ENCODE measurements around the gene RTP5.

The RTP5 gene

GRCh38 chr2:241860184-241861078, 9.1 kb upstream of the RTP5 start:
- DNase-seq (ENCODE audit: insufficient read length): no peak
- no peak for TF ChIP-seq POLR2AphosphoS5 (IDR thresholded peaks at IDR 0.05; ENCODE audit: low read depth, low read length)
- TF ChIP-seq TAF1 (IDR thresholded peaks at IDR 0.05; ENCODE audit: borderline replicate concordance, low read depth, low read length): no peak
- peak; percentile 95 for FAIRE-seq

DNA sequence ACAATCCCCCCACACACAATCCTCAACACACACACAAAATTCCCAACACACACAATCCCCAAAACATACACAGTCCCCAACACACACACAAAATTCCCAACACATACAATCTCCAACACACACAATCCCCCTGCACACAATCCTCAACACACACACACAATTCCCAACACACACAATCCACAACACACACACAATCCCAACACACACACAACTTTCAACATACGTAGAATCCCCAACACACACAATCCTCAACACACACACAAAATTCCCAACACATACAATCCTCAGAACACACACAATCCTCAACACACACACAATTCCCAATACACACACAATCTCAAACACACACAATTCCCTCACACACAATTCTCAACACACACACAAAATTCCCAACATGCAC, 8.3 kb upstream of the RTP5 start:
- DNase-seq (ENCODE audit: insufficient read length) (no peak), FAIRE-seq (peak; percentile 76)
- no peak for TF ChIP-seq TAF1 (IDR thresholded peaks at IDR 0.05; ENCODE audit: borderline replicate concordance, low read depth, low read length)
- no peak for TF ChIP-seq POLR2A (IDR thresholded peaks at IDR 0.05; ENCODE audit: low read depth, low read length)
- no peak for TF ChIP-seq POLR2AphosphoS5 (IDR thresholded peaks at IDR 0.05; ENCODE audit: low read depth, low read length)

DNA sequence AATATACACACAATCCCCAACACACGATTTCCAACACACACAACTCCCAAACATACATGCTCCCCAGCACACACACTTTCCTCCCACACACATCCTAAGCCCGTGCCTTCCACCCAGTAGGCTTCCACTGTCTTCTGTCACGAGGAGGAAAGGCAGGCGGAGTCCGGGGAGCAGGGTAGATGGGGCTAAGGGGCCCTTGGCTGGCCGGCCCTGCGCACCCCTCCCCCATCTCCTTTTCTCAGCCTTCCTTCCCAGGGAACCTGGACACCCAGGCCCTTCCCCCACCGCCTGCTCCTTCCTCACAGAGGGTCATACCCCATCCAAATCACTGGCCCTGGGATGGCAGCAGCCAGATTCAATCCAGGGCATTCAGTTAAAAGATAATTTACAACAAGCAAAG, 7.4 kb upstream of the RTP5 start:
- DNase-seq (ENCODE audit: insufficient read length): no peak
- no peak for FAIRE-seq
- TF ChIP-seq POLR2AphosphoS5 (IDR thresholded peaks at IDR 0.05; ENCODE audit: low read depth, low read length) (no peak), POLR2A (IDR thresholded peaks at IDR 0.05; ENCODE audit: low read depth, low read length) (no peak), TAF1 (IDR thresholded peaks at IDR 0.05; ENCODE audit: borderline replicate concordance, low read depth, low read length) (no peak)

- FAIRE-seq (peak; percentile 78), DNase-seq (ENCODE audit: insufficient read length) (no peak)
- no peak for TF ChIP-seq POLR2AphosphoS5 (IDR thresholded peaks at IDR 0.05; ENCODE audit: low read depth, low read length)
- no peak for TF ChIP-seq POLR2A (IDR thresholded peaks at IDR 0.05; ENCODE audit: low read depth, low read length)
- no peak for TF ChIP-seq TAF1 (IDR thresholded peaks at IDR 0.05; ENCODE audit: borderline replicate concordance, low read depth, low read length)
Measured at GRCh38 chr2:241862775-241863535, 6.6 kb upstream of the RTP5 start.

- peak; percentile 70 for FAIRE-seq
- DNase-seq (ENCODE audit: insufficient read length): no peak
- TF ChIP-seq POLR2AphosphoS5 (IDR thresholded peaks at IDR 0.05; ENCODE audit: low read depth, low read length) (no peak), POLR2A (IDR thresholded peaks at IDR 0.05; ENCODE audit: low read depth, low read length) (no peak), TAF1 (IDR thresholded peaks at IDR 0.05; ENCODE audit: borderline replicate concordance, low read depth, low read length) (no peak)
Measured at GRCh38 chr2:241863536-241863954, 6.0 kb upstream of the RTP5 start.

DNA sequence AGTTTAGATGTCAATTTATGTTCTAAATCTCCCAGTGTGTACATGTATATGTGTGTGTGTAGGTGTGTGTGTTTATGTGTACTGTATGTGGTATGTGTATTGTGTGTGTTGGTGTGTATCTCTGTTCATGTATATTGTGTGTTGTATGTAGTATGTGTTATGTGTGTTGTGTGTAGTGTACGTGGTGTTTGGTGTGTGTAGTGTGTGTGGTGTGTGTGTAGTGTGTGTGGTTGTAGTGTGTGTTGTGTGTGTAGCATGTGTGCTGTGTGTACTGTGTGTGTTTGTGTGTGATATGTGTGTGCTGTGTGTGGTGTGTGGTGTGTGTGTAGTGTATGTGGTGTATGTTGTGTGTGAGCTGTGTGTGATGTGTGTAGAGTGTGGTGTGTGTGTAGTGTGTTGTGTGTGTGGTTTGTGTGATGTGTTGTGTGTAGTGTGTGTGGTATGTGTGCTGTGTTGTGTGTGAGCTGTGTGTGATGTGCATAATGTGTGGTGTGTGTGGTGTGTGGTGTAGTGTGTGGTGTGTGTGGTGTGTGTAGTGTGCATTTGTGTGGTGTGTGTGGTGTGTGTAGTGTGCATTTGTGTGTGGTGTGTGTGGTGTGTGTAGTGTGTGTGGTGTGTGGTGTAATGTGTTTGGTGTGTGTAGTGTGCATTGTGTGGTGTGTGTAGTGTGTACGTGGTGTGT, 5.2 kb upstream of the RTP5 start:
- no peak for TF ChIP-seq TAF1 (IDR thresholded peaks at IDR 0.05; ENCODE audit: borderline replicate concordance, low read depth, low read length)
- no peak for TF ChIP-seq POLR2AphosphoS5 (IDR thresholded peaks at IDR 0.05; ENCODE audit: low read depth, low read length)
- TF ChIP-seq POLR2A (IDR thresholded peaks at IDR 0.05; ENCODE audit: low read depth, low read length): no peak
- DNase-seq (ENCODE audit: insufficient read length) (no peak), FAIRE-seq (no peak)

- DNase-seq (ENCODE audit: insufficient read length): no peak
- FAIRE-seq: no peak
- TF ChIP-seq TAF1 (IDR thresholded peaks at IDR 0.05; ENCODE audit: borderline replicate concordance, low read depth, low read length): no peak
- no peak for TF ChIP-seq POLR2A (IDR thresholded peaks at IDR 0.05; ENCODE audit: low read depth, low read length)
- TF ChIP-seq POLR2AphosphoS5 (IDR thresholded peaks at IDR 0.05; ENCODE audit: low read depth, low read length): no peak
Measured at GRCh38 chr2:241864850-241865213, 4.7 kb upstream of the RTP5 start.

DNA sequence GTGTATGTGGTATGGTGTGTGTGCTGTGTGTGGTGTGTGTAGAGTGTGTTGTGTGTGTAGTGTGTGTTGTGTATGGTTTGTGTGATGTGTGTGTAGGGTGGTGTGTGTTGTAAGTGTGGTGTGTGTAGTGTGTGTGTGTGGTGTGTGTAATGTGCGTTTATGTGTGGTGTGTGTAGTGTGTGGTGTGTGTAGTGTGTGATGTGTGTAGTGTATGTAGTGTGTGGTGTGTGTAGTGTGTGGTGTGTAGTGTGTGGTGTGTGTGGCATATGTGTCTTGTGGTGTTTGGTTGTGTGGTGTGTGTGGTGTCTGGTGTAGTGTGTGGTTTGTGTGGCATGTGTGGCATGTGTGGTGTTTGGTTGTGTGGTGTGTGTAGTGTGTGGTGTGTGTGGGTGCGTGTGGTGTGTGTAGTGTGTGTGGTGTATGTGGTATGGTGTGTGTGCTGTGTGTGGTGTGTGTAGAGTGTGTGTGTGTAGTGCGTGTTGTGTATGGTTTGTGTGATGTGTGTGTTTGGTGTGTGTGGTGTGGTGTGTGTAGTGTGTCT, 4.0 kb upstream of the RTP5 start:
- TF ChIP-seq POLR2AphosphoS5 (IDR thresholded peaks at IDR 0.05; ENCODE audit: low read depth, low read length) (no peak), TAF1 (IDR thresholded peaks at IDR 0.05; ENCODE audit: borderline replicate concordance, low read depth, low read length) (no peak), POLR2A (IDR thresholded peaks at IDR 0.05; ENCODE audit: low read depth, low read length) (no peak)
- FAIRE-seq: peak; percentile 97

GRCh38 chr2:241865957-241866789, 3.4 kb upstream of the RTP5 start:
- DNase-seq (ENCODE audit: insufficient read length) (no peak), FAIRE-seq (no peak)
- TF ChIP-seq POLR2A (IDR thresholded peaks at IDR 0.05; ENCODE audit: low read depth, low read length) (no peak), TAF1 (IDR thresholded peaks at IDR 0.05; ENCODE audit: borderline replicate concordance, low read depth, low read length) (no peak), POLR2AphosphoS5 (IDR thresholded peaks at IDR 0.05; ENCODE audit: low read depth, low read length) (no peak)

More for the DNA sequence above, 4.0 kb upstream of the RTP5 start:
- no peak for DNase-seq (ENCODE audit: insufficient read length)

DNA sequence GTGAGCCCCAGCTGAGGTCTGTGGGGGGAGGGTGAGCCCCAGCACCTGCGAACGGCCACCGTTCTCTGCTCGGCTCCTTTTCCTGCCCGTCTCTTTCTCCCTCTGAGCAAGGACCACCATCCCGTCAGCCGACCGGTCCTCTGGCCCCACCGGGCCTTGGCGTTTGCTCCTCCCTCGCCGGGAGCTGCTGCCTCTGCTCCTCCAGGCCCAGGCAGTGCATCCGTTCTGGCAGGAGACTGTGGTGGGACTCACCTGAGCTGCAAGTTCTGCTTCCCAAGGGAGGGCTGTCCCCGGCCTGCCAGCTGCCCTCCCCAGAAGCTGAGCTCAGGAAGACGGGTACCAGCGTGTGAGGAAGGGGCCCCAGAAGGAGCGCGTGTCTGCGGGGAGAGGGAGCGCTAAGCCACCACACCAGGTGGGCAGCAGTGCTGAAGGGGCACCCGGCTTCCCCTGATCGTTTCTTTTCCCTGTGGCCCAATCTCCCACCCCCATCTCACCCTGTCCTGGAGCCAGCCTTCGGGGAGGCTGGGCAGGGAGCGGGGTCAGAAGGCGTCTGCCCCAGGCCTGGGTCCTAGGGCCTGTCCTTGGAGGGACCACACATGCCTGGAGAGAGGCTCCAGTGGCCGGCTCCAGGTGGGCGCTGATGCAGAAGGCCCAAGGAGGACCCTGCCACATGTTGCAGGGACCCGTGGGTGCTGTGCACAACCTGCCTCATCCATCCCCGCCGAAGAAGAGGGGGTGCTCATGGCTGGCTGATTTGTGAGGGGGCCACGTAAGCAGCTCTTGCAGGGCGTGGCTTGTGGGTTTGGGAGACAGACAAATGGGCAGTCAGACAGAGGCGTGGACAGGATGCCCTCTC, 2.5 kb upstream of the RTP5 start:
- TF ChIP-seq POLR2AphosphoS5 (IDR thresholded peaks at IDR 0.05; ENCODE audit: low read depth, low read length) (no peak), TAF1 (IDR thresholded peaks at IDR 0.05; ENCODE audit: borderline replicate concordance, low read depth, low read length) (no peak), POLR2A (IDR thresholded peaks at IDR 0.05; ENCODE audit: low read depth, low read length) (no peak)
- no peak for FAIRE-seq
- no peak for DNase-seq (ENCODE audit: insufficient read length)

Data from GM12892 (cell line).